NAMALWA (cell line): ENCODE results near the gene RGL3.
"Not testable (repeated sequence)": the region's sequence is repeated elsewhere in the genome, so short reads cannot be mapped to it uniquely, and the experiment has no call there.

Source experiments
- DNase-seq: peaks from one replicate; pipeline ENCODE4 v3.0.0-alpha.2; 2015; ENCODE audit warnings: low spot score

Gene RGL3

GRCh38 chr19:11361771-11362731 is 57.1 kb downstream of the RGL3 start:
- no peak for DNase-seq

DNA sequence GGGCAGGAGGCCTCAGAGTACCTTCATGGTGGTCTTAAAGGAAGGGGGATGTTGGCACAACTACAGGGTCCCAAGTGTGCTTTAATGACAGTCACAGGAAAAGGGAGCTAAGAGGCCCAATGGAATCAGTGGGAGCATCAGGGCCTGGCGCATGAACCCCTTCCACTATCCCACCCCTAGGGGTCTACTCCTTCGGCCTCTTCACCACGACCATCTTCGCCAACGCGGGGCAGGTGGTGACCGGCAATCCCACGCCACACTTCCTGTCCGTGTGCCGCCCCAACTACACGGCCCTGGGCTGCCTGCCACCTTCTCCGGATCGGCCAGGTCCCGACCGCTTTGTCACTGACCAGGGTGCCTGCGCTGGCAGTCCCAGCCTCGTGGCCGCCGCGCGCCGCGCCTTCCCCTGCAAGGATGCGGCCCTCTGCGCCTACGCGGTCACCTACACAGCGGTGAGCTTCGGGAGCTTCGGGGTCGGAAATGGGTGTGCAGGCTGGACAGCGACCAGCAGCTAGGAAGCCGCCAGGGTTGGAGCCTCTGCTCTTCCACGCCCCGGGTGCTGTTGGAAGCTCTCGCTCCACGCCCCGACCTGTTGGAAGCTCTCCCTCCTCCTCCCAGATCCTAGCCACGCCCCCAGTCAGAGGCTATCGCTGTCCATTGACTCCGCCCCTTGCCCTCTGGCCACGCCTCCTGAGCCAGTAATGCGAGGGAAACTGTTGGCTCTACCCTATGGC is 57.9 kb downstream of the RGL3 start:
- DNase-seq, result peak; percentile 37

DNA sequence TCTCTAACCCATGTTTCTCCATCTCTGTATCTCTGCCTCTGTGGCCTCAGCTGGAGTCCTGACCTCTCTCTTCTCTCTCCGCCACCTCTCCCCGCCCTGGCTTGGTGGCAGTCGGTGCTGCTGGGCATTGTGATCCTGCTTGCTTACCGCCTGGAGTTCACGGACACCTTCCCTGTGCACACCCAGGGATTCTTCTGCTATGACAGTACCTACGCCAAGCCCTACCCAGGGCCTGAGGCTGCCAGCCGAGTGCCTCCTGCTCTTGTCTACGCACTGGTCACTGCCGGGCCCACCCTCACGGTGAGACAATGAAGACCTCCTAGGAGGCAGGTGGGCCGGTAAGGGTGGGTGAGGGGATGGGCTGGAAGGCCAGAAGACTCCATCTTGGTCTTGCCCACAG is 59.7 kb downstream of the RGL3 start:
- no peak for DNase-seq

DNA sequence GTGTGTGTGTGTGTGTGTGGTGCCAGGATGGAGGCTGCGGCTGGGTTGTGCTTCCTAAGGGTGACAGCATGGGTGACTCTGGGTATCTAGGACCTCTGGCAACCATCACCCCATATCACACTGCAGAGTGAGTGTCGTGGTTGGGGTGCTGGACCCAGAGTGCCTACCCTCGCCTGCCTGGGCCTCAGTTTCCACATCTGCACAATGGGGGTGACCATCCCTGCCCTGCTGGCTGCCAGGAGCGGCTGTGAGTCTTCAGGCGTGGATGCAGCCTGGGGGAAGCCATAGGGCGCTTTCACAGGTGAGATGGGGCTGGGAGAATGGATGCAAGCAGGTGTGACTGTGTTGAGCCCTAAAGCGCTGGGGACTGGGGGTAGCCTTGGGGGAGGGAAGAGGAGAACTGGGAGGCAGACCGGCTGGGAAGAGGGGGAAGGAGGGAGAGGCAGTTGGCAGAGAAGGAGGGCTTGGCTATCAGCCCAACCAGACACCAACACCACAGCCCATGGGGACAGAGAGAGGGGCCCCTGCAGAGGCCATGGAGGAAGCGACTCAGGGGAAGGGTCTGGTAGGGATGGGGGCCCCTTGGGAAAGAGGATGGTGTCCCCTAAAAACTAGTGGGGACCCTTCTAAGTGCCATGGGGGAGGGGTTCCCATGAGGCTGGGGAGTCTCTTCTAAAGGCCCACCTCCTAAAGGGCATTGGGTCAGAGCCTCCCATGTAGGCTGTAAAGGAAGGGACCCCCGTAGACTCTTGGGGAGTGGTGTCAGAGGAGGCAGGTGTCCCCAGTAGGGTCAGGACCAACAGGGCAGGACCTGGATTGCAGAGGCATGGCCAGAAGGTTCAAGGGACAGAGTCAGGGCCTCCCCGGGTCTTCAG is 62.2 kb downstream of the RGL3 start:
- DNase-seq, result no peak

GRCh38 chr19:11356074-11356397 is 63.1 kb downstream of the RGL3 start:
- DNase-seq, result no peak

GRCh38 chr19:11355160-11356073 is 63.7 kb downstream of the RGL3 start, which contains the start of gene PLPPR2:
Gene PLPPR2, plus strand, starts transcription at chr19:11355432. Its CDS starts 2,242 bp downstream, at chr19:11357674.
- DNase-seq, result peak; percentile 89

GRCh38 chr19:11354102-11354501 is 65.0 kb downstream of the RGL3 start:
- DNase-seq, result not testable (repeated sequence)

- no peak for DNase-seq
Observed at GRCh38 chr19:11349171-11349570, 69.9 kb downstream of the RGL3 start.

GRCh38 chr19:11347546-11348039 is 71.5 kb downstream of the RGL3 start:
- DNase-seq, result no peak

- DNase-seq, result peak; percentile 100
Observed at GRCh38 chr19:11346104-11346940, 72.8 kb downstream of the RGL3 start, which contains the start of the genes CCDC159 and TMEM205. Gene CCDC159, plus strand, starts transcription at chr19:11346519. Its CDS starts 88 bp downstream, at chr19:11346607. Gene TMEM205, minus strand, starts transcription at chr19:11346268. Its CDS starts 649 bp downstream, at chr19:11345619.

GRCh38 chr19:11345122-11345803 is 73.9 kb downstream of the RGL3 start:
- DNase-seq, result no peak
